ENCODE data around the gene NCMAP. TPM values are rescaled to one million over a fixed set of nuclear protein-coding genes. Genes with fewer than 3 reads are reported as not detected.

NCMAP gene, protein sequence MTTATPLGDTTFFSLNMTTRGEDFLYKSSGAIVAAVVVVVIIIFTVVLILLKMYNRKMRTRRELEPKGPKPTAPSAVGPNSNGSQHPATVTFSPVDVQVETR
- polyA plus RNA-seq (2012; rRNA removed) = 0.02 TPM in 1 of 2 replicates, not detected in the other
- 0.01 TPM in 2 replicates for polyA plus RNA-seq (2012; cell fraction: cytosol; rRNA removed)
- polyA plus RNA-seq (2012; cell fraction: nucleus; rRNA removed) = 0.01 TPM in 1 of 2 replicates, not detected in the other

DNA sequence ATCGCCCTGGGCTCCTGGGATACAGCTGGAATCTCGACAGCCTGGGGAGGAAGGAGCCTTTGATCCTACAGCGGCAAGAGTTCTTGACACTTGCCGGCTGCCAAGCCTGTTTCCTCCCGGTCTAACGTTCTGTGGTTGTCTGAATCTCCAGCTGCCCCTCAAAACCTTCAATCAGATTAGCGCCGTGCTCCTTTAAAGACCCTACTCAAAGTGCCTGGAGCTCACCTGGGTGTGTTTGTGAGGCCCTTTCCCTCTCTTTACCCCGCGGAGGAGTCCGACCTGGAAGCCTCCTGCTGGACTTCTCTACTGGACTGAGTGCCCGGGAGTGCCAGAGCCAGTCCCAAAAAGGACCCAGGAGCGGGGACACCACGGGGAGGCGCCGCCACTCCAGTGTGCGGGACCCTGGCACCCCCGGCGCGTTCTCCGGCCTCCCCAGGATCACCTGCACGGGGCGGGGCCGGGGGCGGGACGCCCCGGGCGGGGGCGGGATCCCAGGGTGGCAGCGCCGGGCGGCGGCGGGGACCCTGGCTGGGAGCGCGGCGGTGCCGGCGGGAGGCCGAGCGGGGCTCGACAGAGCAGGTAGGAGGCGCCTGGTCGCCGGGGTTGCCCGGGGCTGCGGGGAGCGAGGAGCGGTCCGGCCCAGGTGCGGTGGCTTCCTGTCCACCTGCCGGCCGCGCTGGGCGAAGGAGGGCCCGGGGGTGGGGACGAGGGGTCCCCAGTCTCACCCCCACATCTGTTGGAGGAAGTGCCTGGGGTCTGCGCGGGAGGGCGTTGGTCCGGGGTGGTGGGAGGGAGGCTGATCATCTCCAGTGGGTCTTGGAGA is at the start of gene NCMAP:
Gene NCMAP, plus strand, starts transcription at position 497 of the 823 bp plus-strand sequence. CDS start 39,344 bp downstream, outside the sequence.
- ChIA-PET POLR2A (no interaction called here), CTCF (interaction anchor here (0.7 to 1.7 kb wide), 2 partner anchors 31 to 140 kb away, joined by 3 to 4 read pairs; partner anchors contain the start of gene NIPAL3)
- Histone ChIP-seq H3K27ac (ENCODE audit: low read depth in 2 of 2, low read length in 1 of 2) (no peak within 1 kb of the TSS), H3K79me2 (ENCODE audit: insufficient read depth) (no peaks in the 10 kb centered on the region), H3K9me2 (no peaks in the 10 kb centered on the region), H4K20me1 (ENCODE audit: insufficient read depth) (no peaks in the 10 kb centered on the region), H3K4me1 (ENCODE audit: control insufficient read depth in 1 of 2, insufficient read depth in 2 of 2, low read depth in 1 of 2, low read length in 1 of 2) (peaks cover 8 to 19% of the 10 kb centered on the region in 2 experiments; a peak in 1 of 4 replicates), H3K4me2 (no peak within 1 kb of the TSS), H2AFZ (ENCODE audit: low read depth) (no peak within 1 kb of the TSS), H3K36me3 (replicated peaks in 1 of 2; ENCODE audit: control insufficient read depth in 1 of 2, insufficient read depth in 2 of 2, low read length in 1 of 2) (no peaks in the 10 kb centered on the region), H3K27me3 (ENCODE audit: insufficient read depth) (peaks cover 7% of the 10 kb centered on the region; the same call in 1 of the 2 replicates), H3F3A (replicated peaks; ENCODE audit: insufficient read depth) (peaks cover 8% of the 10 kb centered on the region), H3K9ac (no peak within 1 kb of the TSS), H3K4me3 (ENCODE audit: low read depth in 2 of 2, low read length in 1 of 2) (no peak within 1 kb of the TSS), H3K9me3 (no peaks in the 10 kb centered on the region)
- 74% methylated on average over 24 of the region's 61 CpGs for WGBS (ENCODE audit: low lambda C conversion rate)
- DNase-seq = no peak
- TF ChIP-seq POLR2AphosphoS5 (IDR thresholded peaks at IDR 0.05; ENCODE audit: low read depth, low read length) = no peak
- no peak for TF ChIP-seq GATA2 (CRISPR knock-in tag; IDR thresholded peaks at IDR 0.05)
- TF ChIP-seq MXI1 (IDR thresholded peaks at IDR 0.05; ENCODE audit: low read depth, low read length) = no peak

DNA sequence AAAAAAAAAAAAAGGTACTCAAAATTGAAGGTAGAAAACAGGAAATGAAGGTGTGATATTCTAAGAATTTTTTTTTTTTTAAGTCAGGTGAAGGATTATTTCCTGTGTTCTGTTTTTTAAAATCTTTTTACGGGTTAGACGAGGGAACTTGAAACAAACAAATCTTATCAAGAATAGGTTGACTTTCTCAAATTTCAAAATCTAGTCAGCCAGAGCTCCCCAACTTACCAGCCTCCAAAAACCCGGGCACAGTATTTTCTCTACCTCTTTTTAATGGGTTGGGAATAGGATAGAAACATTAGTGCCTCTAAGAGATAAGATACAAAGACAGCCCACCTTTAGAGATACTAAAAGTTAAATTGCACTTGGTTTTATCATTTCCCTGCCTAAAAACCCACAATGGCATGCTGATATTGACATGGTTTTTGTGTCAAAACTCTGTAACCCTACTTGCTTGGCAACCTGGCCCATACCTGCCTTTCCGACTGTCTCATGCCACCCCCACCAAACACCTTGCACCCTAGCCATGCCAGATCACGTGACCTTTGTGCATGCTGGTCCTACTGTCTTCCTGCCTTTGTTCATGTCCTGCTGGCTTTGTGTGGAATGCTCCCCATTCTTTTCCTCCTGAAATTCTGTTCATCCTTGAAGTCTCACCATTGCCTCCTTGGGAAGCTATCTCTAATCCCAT is 49.1 kb upstream of the NCMAP start:
- peaks cover 0 to 5% of the 10 kb centered on the region in 2 experiments for H3K36me3 ChIP-seq (replicated peaks in 1 of 2; ENCODE audit: control insufficient read depth in 1 of 2, insufficient read depth in 2 of 2, low read length in 1 of 2)
- no peak for TF ChIP-seq TAF1 (IDR thresholded peaks at IDR 0.05; ENCODE audit: borderline replicate concordance, low read depth, low read length)
- TF ChIP-seq TEAD4 (IDR thresholded peaks at IDR 0.05; ENCODE audit: borderline replicate concordance, insufficient read depth) = no peak
- TF ChIP-seq SIN3A (IDR thresholded peaks at IDR 0.05; ENCODE audit: borderline replicate concordance, low read depth, low read length) = no peak
- no peak for TF ChIP-seq NFIC (IDR thresholded peaks at IDR 0.05; ENCODE audit: borderline replicate concordance)
- TF ChIP-seq GATA2 (CRISPR knock-in tag; IDR thresholded peaks at IDR 0.05) = no peak
- TF ChIP-seq, protein P1, sequence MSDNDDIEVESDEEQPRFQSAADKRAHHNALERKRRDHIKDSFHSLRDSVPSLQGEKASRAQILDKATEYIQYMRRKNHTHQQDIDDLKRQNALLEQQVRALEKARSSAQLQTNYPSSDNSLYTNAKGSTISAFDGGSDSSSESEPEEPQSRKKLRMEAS (IDR thresholded peaks at IDR 0.05; ENCODE audit: low read depth) = no peak
- TF ChIP-seq MXI1 (IDR thresholded peaks at IDR 0.05; ENCODE audit: low read depth, low read length) = no peak
- TF ChIP-seq FOSL2 (IDR thresholded peaks at IDR 0.05; ENCODE audit: borderline replicate concordance, low read depth) = no peak
- TF ChIP-seq MEF2A (IDR thresholded peaks at IDR 0.05; ENCODE audit: borderline replicate concordance, low read depth) = no peak
- TF ChIP-seq, protein P2, sequence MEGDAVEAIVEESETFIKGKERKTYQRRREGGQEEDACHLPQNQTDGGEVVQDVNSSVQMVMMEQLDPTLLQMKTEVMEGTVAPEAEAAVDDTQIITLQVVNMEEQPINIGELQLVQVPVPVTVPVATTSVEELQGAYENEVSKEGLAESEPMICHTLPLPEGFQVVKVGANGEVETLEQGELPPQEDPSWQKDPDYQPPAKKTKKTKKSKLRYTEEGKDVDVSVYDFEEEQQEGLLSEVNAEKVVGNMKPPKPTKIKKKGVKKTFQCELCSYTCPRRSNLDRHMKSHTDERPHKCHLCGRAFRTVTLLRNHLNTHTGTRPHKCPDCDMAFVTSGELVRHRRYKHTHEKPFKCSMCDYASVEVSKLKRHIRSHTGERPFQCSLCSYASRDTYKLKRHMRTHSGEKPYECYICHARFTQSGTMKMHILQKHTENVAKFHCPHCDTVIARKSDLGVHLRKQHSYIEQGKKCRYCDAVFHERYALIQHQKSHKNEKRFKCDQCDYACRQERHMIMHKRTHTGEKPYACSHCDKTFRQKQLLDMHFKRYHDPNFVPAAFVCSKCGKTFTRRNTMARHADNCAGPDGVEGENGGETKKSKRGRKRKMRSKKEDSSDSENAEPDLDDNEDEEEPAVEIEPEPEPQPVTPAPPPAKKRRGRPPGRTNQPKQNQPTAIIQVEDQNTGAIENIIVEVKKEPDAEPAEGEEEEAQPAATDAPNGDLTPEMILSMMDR (IDR thresholded peaks at IDR 0.05) = no peak
- no peak for TF ChIP-seq RCOR1 (IDR thresholded peaks at IDR 0.05; ENCODE audit: low read length)
- TF ChIP-seq, protein P3, sequence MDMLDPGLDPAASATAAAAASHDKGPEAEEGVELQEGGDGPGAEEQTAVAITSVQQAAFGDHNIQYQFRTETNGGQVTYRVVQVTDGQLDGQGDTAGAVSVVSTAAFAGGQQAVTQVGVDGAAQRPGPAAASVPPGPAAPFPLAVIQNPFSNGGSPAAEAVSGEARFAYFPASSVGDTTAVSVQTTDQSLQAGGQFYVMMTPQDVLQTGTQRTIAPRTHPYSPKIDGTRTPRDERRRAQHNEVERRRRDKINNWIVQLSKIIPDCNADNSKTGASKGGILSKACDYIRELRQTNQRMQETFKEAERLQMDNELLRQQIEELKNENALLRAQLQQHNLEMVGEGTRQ (IDR thresholded peaks at IDR 0.05; ENCODE audit: borderline replicate concordance, low read depth, low read length) = no peak
- no peak for TF ChIP-seq NRF1 (IDR thresholded peaks at IDR 0.05; ENCODE audit: low read depth, low read length)
- H3K9ac ChIP-seq = no peak overlapping the region
- POLR2A ChIA-PET = no interaction called here
- no peak overlapping the region for H3K4me3 ChIP-seq (ENCODE audit: low read depth in 2 of 2, low read length in 1 of 2)
- no peaks in the 10 kb centered on the region for H3K9me3 ChIP-seq
- H3F3A ChIP-seq (replicated peaks; ENCODE audit: insufficient read depth) = peaks cover 4% of the 10 kb centered on the region
- H3K9me2 ChIP-seq = no peaks in the 10 kb centered on the region
- H3K79me2 ChIP-seq (ENCODE audit: insufficient read depth) = peaks cover 34% of the 10 kb centered on the region
- 91% methylated on average over 5 of the region's 5 CpGs for WGBS (ENCODE audit: low lambda C conversion rate)
- H2AFZ ChIP-seq (ENCODE audit: low read depth) = no peak overlapping the region
- DNase-seq = no peak
- H4K20me1 ChIP-seq (ENCODE audit: insufficient read depth) = no peaks in the 10 kb centered on the region
- H3K4me2 ChIP-seq = no peak overlapping the region
- H3K27ac ChIP-seq (ENCODE audit: low read depth in 2 of 2, low read length in 1 of 2) = no peak overlapping the region
- CTCF ChIA-PET = interaction anchor here (0.6 kb wide), 1 partner anchor 71 kb away, joined by 3 read pairs; no protein-coding TSS in a partner anchor
- H3K27me3 ChIP-seq (ENCODE audit: insufficient read depth) = no peaks in the 10 kb centered on the region
- H3K4me1 ChIP-seq (ENCODE audit: control insufficient read depth in 1 of 2, insufficient read depth in 2 of 2, low read depth in 1 of 2, low read length in 1 of 2) = peaks cover 0 to 5% of the 10 kb centered on the region in 2 experiments; a peak in 1 of 4 replicates

Data from SK-N-SH (cell line).